Hepatocyte (in vitro differentiated cells): ENCODE data around the gene ADAM33.

Experiments used
- EZH2 ChIP-seq: fragments of 200-600 bp; sonication (generic); IDR thresholded peaks from 2 replicates; pipeline ENCODE4 v1.6.1; 2016; ENCODE audit warnings: antibody characterized with exemption, mild to moderate bottlenecking, borderline replicate concordance
- TF ChIP-seq, protein P1 (sequence below): fragments of 200-600 bp; sonication (generic); IDR thresholded peaks from 2 replicates; pipeline ENCODE4 v1.5.1; 2016; ENCODE audit warnings: antibody characterized with exemption, mild to moderate bottlenecking; ENCODE audit not compliant: poor library complexity

DNA sequence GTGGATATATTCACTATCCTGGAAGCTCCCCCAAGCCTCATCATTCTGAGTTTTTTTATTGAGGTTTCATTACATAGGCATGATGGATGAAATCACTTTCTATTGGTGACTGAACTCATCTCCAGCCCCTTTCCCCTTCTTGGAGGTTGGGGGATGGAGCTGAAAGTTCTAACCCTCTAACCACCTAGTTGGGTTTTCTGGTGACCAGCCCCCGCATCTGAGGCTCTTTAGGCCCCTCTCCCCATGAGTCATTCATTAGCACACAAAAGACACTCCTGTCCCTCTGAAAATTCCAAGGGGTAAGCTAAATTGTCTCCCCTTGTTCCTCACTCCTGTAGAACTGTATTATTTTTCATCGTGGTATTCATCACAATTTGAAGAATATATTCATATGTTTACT, 51.9 kb downstream of the ADAM33 start:
- TF ChIP-seq EZH2: no peak
- TF ChIP-seq, protein P1, sequence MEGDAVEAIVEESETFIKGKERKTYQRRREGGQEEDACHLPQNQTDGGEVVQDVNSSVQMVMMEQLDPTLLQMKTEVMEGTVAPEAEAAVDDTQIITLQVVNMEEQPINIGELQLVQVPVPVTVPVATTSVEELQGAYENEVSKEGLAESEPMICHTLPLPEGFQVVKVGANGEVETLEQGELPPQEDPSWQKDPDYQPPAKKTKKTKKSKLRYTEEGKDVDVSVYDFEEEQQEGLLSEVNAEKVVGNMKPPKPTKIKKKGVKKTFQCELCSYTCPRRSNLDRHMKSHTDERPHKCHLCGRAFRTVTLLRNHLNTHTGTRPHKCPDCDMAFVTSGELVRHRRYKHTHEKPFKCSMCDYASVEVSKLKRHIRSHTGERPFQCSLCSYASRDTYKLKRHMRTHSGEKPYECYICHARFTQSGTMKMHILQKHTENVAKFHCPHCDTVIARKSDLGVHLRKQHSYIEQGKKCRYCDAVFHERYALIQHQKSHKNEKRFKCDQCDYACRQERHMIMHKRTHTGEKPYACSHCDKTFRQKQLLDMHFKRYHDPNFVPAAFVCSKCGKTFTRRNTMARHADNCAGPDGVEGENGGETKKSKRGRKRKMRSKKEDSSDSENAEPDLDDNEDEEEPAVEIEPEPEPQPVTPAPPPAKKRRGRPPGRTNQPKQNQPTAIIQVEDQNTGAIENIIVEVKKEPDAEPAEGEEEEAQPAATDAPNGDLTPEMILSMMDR: no peak
